ENCODE results near the gene PAK1IP1.

Gene PAK1IP1

GRCh38 chr6:10742251-10742650, 47.5 kb downstream of the PAK1IP1 start:
- Histone ChIP-seq H3K4me1 (ENCODE audit: control extremely low read depth in 1 of 4, control insufficient read depth in 4 of 4, insufficient read depth in 4 of 4, low read length in 3 of 4) (peaks cover 0 to 10% (median 5%) of the 10 kb centered on the region in 4 experiments), H3K27me3 (replicated peaks in 2 of 5; ENCODE audit: control insufficient read depth in 4 of 5, insufficient read depth in 5 of 5, low read length in 4 of 5) (no peaks in the 10 kb centered on the region), H3K4me3 (ENCODE audit: control insufficient read depth in 1 of 7, extremely low read depth in 1 of 7, insufficient read depth in 4 of 7, low read depth in 2 of 7, low read length in 6 of 7) (no peak overlapping the region), H3K36me3 (ENCODE audit: control insufficient read depth in 4 of 4, insufficient read depth in 4 of 4, low read length in 3 of 4) (peaks cover 0 to 4% (median under 1%) of the 10 kb centered on the region in 4 experiments), H3K9me3 (ENCODE audit: control extremely low read depth in 1 of 5, control insufficient read depth in 4 of 5, insufficient read depth in 2 of 5, low read depth in 1 of 5, low read length in 4 of 5) (no peaks in the 10 kb centered on the region), H3K27ac (ENCODE audit: insufficient read depth in 1 of 2, low read depth in 1 of 2, low read length in 2 of 2, poor library complexity in 1 of 2, severe bottlenecking in 2 of 2) (no peak overlapping the region)
- POLR2A ChIA-PET = interaction anchor here (0.7 kb wide), 1 partner anchor 346 kb away, joined by 3 read pairs; no protein-coding TSS in a partner anchor
- WGBS (ENCODE audit: insufficient coverage) = 99% methylated on average over 12 of the region's 12 CpGs
- CTCF ChIA-PET = interaction anchor here (1.3 to 2.8 kb wide), 2 partner anchors 10 to 16 kb away, joined by 3 to 15 read pairs; no protein-coding TSS in a partner anchor
- no peak for DNase-seq

- Histone ChIP-seq H3K27me3 (replicated peaks in 2 of 5; ENCODE audit: control insufficient read depth in 4 of 5, insufficient read depth in 5 of 5, low read length in 4 of 5) (no peaks in the 10 kb centered on the region), H3K4me1 (ENCODE audit: control extremely low read depth in 1 of 4, control insufficient read depth in 4 of 4, insufficient read depth in 4 of 4, low read length in 3 of 4) (peaks cover 4 to 18% (median 10%) of the 10 kb centered on the region in 4 experiments), H3K36me3 (ENCODE audit: control insufficient read depth in 4 of 4, insufficient read depth in 4 of 4, low read length in 3 of 4) (peaks cover 0 to 4% (median under 1%) of the 10 kb centered on the region in 4 experiments), H3K4me3 (ENCODE audit: control insufficient read depth in 1 of 7, extremely low read depth in 1 of 7, insufficient read depth in 4 of 7, low read depth in 2 of 7, low read length in 6 of 7) (no peak overlapping the region), H3K9me3 (ENCODE audit: control extremely low read depth in 1 of 5, control insufficient read depth in 4 of 5, insufficient read depth in 2 of 5, low read depth in 1 of 5, low read length in 4 of 5) (no peaks in the 10 kb centered on the region), H3K27ac (ENCODE audit: insufficient read depth in 1 of 2, low read depth in 1 of 2, low read length in 2 of 2, poor library complexity in 1 of 2, severe bottlenecking in 2 of 2) (no peak overlapping the region)
- ChIA-PET POLR2A (no interaction called here), CTCF (interaction anchor here (0.6 to 2.8 kb wide), 2 partner anchors 13 to 15 kb away, joined by 3 to 15 read pairs; no protein-coding TSS in a partner anchor)
- 100% methylated on average over 2 of the region's 6 CpGs for WGBS (ENCODE audit: insufficient coverage)
- no peak for DNase-seq
Observed at GRCh38 chr6:10743515-10743914, 48.7 kb downstream of the PAK1IP1 start.

- ChIA-PET POLR2A (no interaction called here), CTCF (interaction anchor here (1.5 kb wide), 1 partner anchor 12 kb away, joined by 3 read pairs; no protein-coding TSS in a partner anchor)
- Histone ChIP-seq H3K27me3 (replicated peaks in 2 of 5; ENCODE audit: control insufficient read depth in 4 of 5, insufficient read depth in 5 of 5, low read length in 4 of 5) (no peaks in the 10 kb centered on the region), H3K27ac (ENCODE audit: insufficient read depth in 1 of 2, low read depth in 1 of 2, low read length in 2 of 2, poor library complexity in 1 of 2, severe bottlenecking in 2 of 2) (no peak overlapping the region), H3K36me3 (ENCODE audit: control insufficient read depth in 4 of 4, insufficient read depth in 4 of 4, low read length in 3 of 4) (peaks cover 0 to 10% (median 0%) of the 10 kb centered on the region in 4 experiments), H3K4me3 (ENCODE audit: control insufficient read depth in 1 of 7, extremely low read depth in 1 of 7, insufficient read depth in 4 of 7, low read depth in 2 of 7, low read length in 6 of 7) (no peak overlapping the region), H3K4me1 (ENCODE audit: control extremely low read depth in 1 of 4, control insufficient read depth in 4 of 4, insufficient read depth in 4 of 4, low read length in 3 of 4) (peaks cover 11 to 31% (median 16%) of the 10 kb centered on the region in 4 experiments), H3K9me3 (ENCODE audit: control extremely low read depth in 1 of 5, control insufficient read depth in 4 of 5, insufficient read depth in 2 of 5, low read depth in 1 of 5, low read length in 4 of 5) (no peaks in the 10 kb centered on the region)
- WGBS (ENCODE audit: insufficient coverage) = 98% methylated on average over 4 of the region's 5 CpGs
- DNase-seq = no peak
Observed at GRCh38 chr6:10745116-10745515, 50.3 kb downstream of the PAK1IP1 start.

- DNase-seq = peak in 1 of 3 donors; percentile 4
- H3K4me3 ChIP-seq (ENCODE audit: control insufficient read depth in 1 of 7, extremely low read depth in 1 of 7, insufficient read depth in 4 of 7, low read depth in 2 of 7, low read length in 6 of 7) = peak overlapping the region; percentile 64 to 91 (median 83)
Observed at GRCh38 chr6:10746915-10747250, 52.1 kb downstream of the PAK1IP1 start.

GRCh38 chr6:10747251-10747972, 52.6 kb downstream of the PAK1IP1 start, which contains the start of gene TMEM14B:
Gene TMEM14B (plus strand): TSS chr6:10747805. CDS start chr6:10749246, 1,441 bp downstream.
- DNase-seq = peak; percentile 95 to 98 (median 97)
- peaks cover 11 to 31% (median 16%) of the 10 kb centered on the region in 4 experiments for H3K4me1 ChIP-seq (ENCODE audit: control extremely low read depth in 1 of 4, control insufficient read depth in 4 of 4, insufficient read depth in 4 of 4, low read length in 3 of 4)
- H3K27ac ChIP-seq (ENCODE audit: insufficient read depth in 1 of 2, low read depth in 1 of 2, low read length in 2 of 2, poor library complexity in 1 of 2, severe bottlenecking in 2 of 2) = peak within 1 kb of the TSS; percentile 84 to 94
- under 1% methylated on average over 39 of the region's 52 CpGs for WGBS (ENCODE audit: insufficient coverage)
- H3K4me3 ChIP-seq (ENCODE audit: control insufficient read depth in 1 of 7, extremely low read depth in 1 of 7, insufficient read depth in 4 of 7, low read depth in 2 of 7, low read length in 6 of 7) = peak within 1 kb of the TSS; percentile 64 to 91 (median 83)
- POLR2A ChIA-PET = no interaction called here
- no peaks in the 10 kb centered on the region for H3K27me3 ChIP-seq (replicated peaks in 2 of 5; ENCODE audit: control insufficient read depth in 4 of 5, insufficient read depth in 5 of 5, low read length in 4 of 5)
- CTCF ChIA-PET = interaction anchor here (0.9 to 4.4 kb wide), 8 partner anchors 10 to 236 kb away, joined by 3 to 20 read pairs (median 4); partner anchors contain the start of gene TMEM14C
- no peaks in the 10 kb centered on the region for H3K9me3 ChIP-seq (ENCODE audit: control extremely low read depth in 1 of 5, control insufficient read depth in 4 of 5, insufficient read depth in 2 of 5, low read depth in 1 of 5, low read length in 4 of 5)
- H3K36me3 ChIP-seq (ENCODE audit: control insufficient read depth in 4 of 4, insufficient read depth in 4 of 4, low read length in 3 of 4) = peaks cover 5 to 23% (median 11%) of the 10 kb centered on the region in 4 experiments

More at GRCh38 chr6:10746915-10747250, 52.1 kb downstream of the PAK1IP1 start:
- peaks cover 5 to 23% (median 11%) of the 10 kb centered on the region in 4 experiments for H3K36me3 ChIP-seq (ENCODE audit: control insufficient read depth in 4 of 4, insufficient read depth in 4 of 4, low read length in 3 of 4)
- H3K27me3 ChIP-seq (replicated peaks in 2 of 5; ENCODE audit: control insufficient read depth in 4 of 5, insufficient read depth in 5 of 5, low read length in 4 of 5) = no peaks in the 10 kb centered on the region
- peaks cover 11 to 31% (median 16%) of the 10 kb centered on the region in 4 experiments for H3K4me1 ChIP-seq (ENCODE audit: control extremely low read depth in 1 of 4, control insufficient read depth in 4 of 4, insufficient read depth in 4 of 4, low read length in 3 of 4)
- 31% methylated on average over 7 of the region's 9 CpGs for WGBS (ENCODE audit: insufficient coverage)
- CTCF ChIA-PET = interaction anchor here (1.2 to 4.4 kb wide), 5 partner anchors 9 to 26 kb away, joined by 3 to 20 read pairs (median 5); partner anchors contain the start of gene TMEM14C
- POLR2A ChIA-PET = interaction anchor here (0.6 kb wide), 1 partner anchor 52 kb away, joined by 4 read pairs; the partner anchor contains the start of gene PAK1IP1
- peak overlapping the region; percentile 52 to 94 for H3K27ac ChIP-seq (ENCODE audit: insufficient read depth in 1 of 2, low read depth in 1 of 2, low read length in 2 of 2, poor library complexity in 1 of 2, severe bottlenecking in 2 of 2)
- no peaks in the 10 kb centered on the region for H3K9me3 ChIP-seq (ENCODE audit: control extremely low read depth in 1 of 5, control insufficient read depth in 4 of 5, insufficient read depth in 2 of 5, low read depth in 1 of 5, low read length in 4 of 5)

GRCh38 chr6:10749734-10750133, 55.0 kb downstream of the PAK1IP1 start:
- Histone ChIP-seq H3K9me3 (ENCODE audit: control extremely low read depth in 1 of 5, control insufficient read depth in 4 of 5, insufficient read depth in 2 of 5, low read depth in 1 of 5, low read length in 4 of 5) (no peaks in the 10 kb centered on the region), H3K4me3 (ENCODE audit: control insufficient read depth in 1 of 7, extremely low read depth in 1 of 7, insufficient read depth in 4 of 7, low read depth in 2 of 7, low read length in 6 of 7) (no peak overlapping the region), H3K4me1 (ENCODE audit: control extremely low read depth in 1 of 4, control insufficient read depth in 4 of 4, insufficient read depth in 4 of 4, low read length in 3 of 4) (peaks cover 11 to 31% (median 16%) of the 10 kb centered on the region in 4 experiments), H3K27me3 (replicated peaks in 2 of 5; ENCODE audit: control insufficient read depth in 4 of 5, insufficient read depth in 5 of 5, low read length in 4 of 5) (no peaks in the 10 kb centered on the region), H3K36me3 (ENCODE audit: control insufficient read depth in 4 of 4, insufficient read depth in 4 of 4, low read length in 3 of 4) (peaks cover 9 to 46% (median 25%) of the 10 kb centered on the region in 4 experiments), H3K27ac (ENCODE audit: insufficient read depth in 1 of 2, low read depth in 1 of 2, low read length in 2 of 2, poor library complexity in 1 of 2, severe bottlenecking in 2 of 2) (peak overlapping the region in 1 of 2 experiments; percentile 50)
- ChIA-PET POLR2A (no interaction called here), CTCF (interaction anchor here (4.4 kb wide), 1 partner anchor 10 kb away, joined by 20 read pairs; no protein-coding TSS in a partner anchor)
- WGBS (ENCODE audit: insufficient coverage) = 77% methylated on average over 2 of the region's 2 CpGs
- peak; percentile 8 to 67 (median 36) for DNase-seq

Data from common myeloid progenitor, CD34-positive (primary cell).